HepG2 (cell line): ENCODE measurements around the gene GOT1. TPM values are rescaled to one million over a fixed set of nuclear protein-coding genes. Genes with fewer than 3 reads are reported as not detected.

Experiments
- AHR ChIP-seq: IDR thresholded peaks from 2 replicates; pipeline ENCODE4 v1.6.1; 2018; ENCODE audit warnings: missing genetic modification reagents, missing compliant biosample characterization
- AKNA ChIP-seq: sonication (generic); formaldehyde crosslinking; IDR thresholded peaks from 2 replicates; pipeline ENCODE4 v1.4.0; 2020; ENCODE audit warnings: missing genetic modification reagents, borderline replicate concordance
- CREB1 ChIP-seq, 2 experiments: fragments of 450-650 bp in 1 of 2; IDR thresholded peaks; 2 replicates each; pipeline ENCODE4 v1.6.1; 2016 to 2017; ENCODE audit warnings: control low read depth in 1 of 2, mild to moderate bottlenecking in 1 of 2, missing compliant biosample characterization in 1 of 2, missing genetic modification characterization in 1 of 2
- ELF4 ChIP-seq: sonication (generic); formaldehyde crosslinking; IDR thresholded peaks from 2 replicates; pipeline ENCODE4 v1.5.0; 2020; ENCODE audit warnings: missing genetic modification reagents, mild to moderate bottlenecking, moderate library complexity, borderline replicate concordance
- ELK4 ChIP-seq: sonication (generic); formaldehyde crosslinking; IDR thresholded peaks from 2 replicates; pipeline ENCODE4 v1.9.0; 2021; ENCODE audit warnings: missing genetic modification reagents, borderline replicate concordance
- FOXK2 ChIP-seq: fragments of 450-650 bp; IDR thresholded peaks from 2 replicates; pipeline ENCODE4 v1.6.1; 2016
- FOXO1 ChIP-seq: sonication (generic); formaldehyde crosslinking; IDR thresholded peaks from 2 replicates; pipeline ENCODE4 v1.4.0; 2020; ENCODE audit warnings: missing genetic modification reagents
- HIVEP1 ChIP-seq: sonication (generic); formaldehyde crosslinking; IDR thresholded peaks from 2 replicates; pipeline ENCODE4 v1.4.0; 2020; ENCODE audit warnings: mild to moderate bottlenecking, missing genetic modification reagents
- MAX ChIP-seq: IDR thresholded peaks from 2 replicates; pipeline ENCODE4 v1.6.1; 2012; ENCODE audit warnings: inconsistent platforms
- TOPORS ChIP-seq: sonication (generic); formaldehyde crosslinking; IDR thresholded peaks from 2 replicates; pipeline ENCODE4 v1.8.0; 2023; ENCODE audit warnings: mild to moderate bottlenecking, missing genetic modification reagents
- ZNF513 ChIP-seq: sonication (generic); formaldehyde crosslinking; conservative IDR thresholded peaks from 2 replicates; pipeline ENCODE4 v1.5.0; 2020; ENCODE audit warnings: missing genetic modification reagents
- ZNF552 ChIP-seq: sonication (generic); formaldehyde crosslinking; IDR thresholded peaks from 2 replicates; pipeline ENCODE4 v1.9.0; 2022; ENCODE audit warnings: missing genetic modification reagents, mild to moderate bottlenecking, borderline replicate concordance
- ZNF607 ChIP-seq: sonication (generic); formaldehyde crosslinking; IDR thresholded peaks from 2 replicates; pipeline ENCODE4 v1.5.1; 2020; ENCODE audit warnings: missing genetic modification reagents, mild to moderate bottlenecking, borderline replicate concordance
- ZNF646 ChIP-seq: sonication (generic); formaldehyde crosslinking; IDR thresholded peaks from 2 replicates; pipeline ENCODE4 v1.9.0; 2021; ENCODE audit warnings: mild to moderate bottlenecking, missing genetic modification reagents
- ZNF883 ChIP-seq: sonication (generic); formaldehyde crosslinking; IDR thresholded peaks from 2 replicates; pipeline ENCODE4 v1.5.1; 2020; ENCODE audit warnings: mild to moderate bottlenecking, missing genetic modification reagents; ENCODE audit errors: not compliant biosample characterization
- polyA plus RNA-seq, 8 experiments: library from polyadenylated mRNA; depleted of rRNA in 3 of 8; stranded (reverse) in 7 of 8; unstranded in 1 of 8; fragments of >200 nt; fragmentation: Illumina TruSeq in 4 of 8; extraction: Trizol in 4 of 8; gene quantifications; 2 replicates each; pipeline versions ENCODE4 v1.2.1 to v1.2.3, GENCODE V29; 2011 to 2016; ENCODE audit warnings: low read depth in 4 of 8, missing spikeins in 1 of 8, mixed read lengths in 1 of 8; ENCODE audit not compliant: insufficient read depth in 1 of 8
- total RNA-seq, 5 experiments: library from RNA; depleted of rRNA; stranded (reverse); fragments of >200 nt; fragmentation: Illumina TruSeq; extraction: Trizol; gene quantifications; 2 replicates each; pipeline ENCODE4 v1.2.3, GENCODE V29; 2016; ENCODE audit warnings: low read depth in 1 of 5

Gene GOT1
- total and polyA plus RNA-seq, 2 of the 13 experiments (the other 11 are each of a cell fraction or from before 2014, with no cell fraction given), result 81.2 to 102 TPM

GRCh38 chr10:99421233-99421739 lies 9.1 kb downstream of the GOT1 start (continued):
- TF ChIP-seq AHR (CRISPR knock-in tag) (no peak), ZNF883 (no peak), FOXK2 (0 out of 2 replicates have a peak, but pooled peaks have one; percentile 56), ZNF552 (CRISPR knock-in tag) (no peak), ELF4 (CRISPR knock-in tag) (no peak), MAX (peak; percentile 64), TOPORS (CRISPR knock-in tag) (no peak), ELK4 (no peak), ZNF513 (CRISPR knock-in tag) (no peak), AKNA (no peak), FOXO1 (peak; percentile 84; the same call in 1 of the 2 replicates), CREB1 (IDR thresholded peaks at IDR 0.05) (peak; percentile 43), CREB1 (CRISPR knock-in tag; IDR thresholded peaks at IDR 0.05) (peak; percentile 85), ZNF646 (CRISPR knock-in tag) (no peak), ZNF607 (0 out of 2 replicates have a peak, but pooled peaks have one; percentile 27), HIVEP1 (no peak)
